ENCODE results near the gene RPS2.

DNA sequence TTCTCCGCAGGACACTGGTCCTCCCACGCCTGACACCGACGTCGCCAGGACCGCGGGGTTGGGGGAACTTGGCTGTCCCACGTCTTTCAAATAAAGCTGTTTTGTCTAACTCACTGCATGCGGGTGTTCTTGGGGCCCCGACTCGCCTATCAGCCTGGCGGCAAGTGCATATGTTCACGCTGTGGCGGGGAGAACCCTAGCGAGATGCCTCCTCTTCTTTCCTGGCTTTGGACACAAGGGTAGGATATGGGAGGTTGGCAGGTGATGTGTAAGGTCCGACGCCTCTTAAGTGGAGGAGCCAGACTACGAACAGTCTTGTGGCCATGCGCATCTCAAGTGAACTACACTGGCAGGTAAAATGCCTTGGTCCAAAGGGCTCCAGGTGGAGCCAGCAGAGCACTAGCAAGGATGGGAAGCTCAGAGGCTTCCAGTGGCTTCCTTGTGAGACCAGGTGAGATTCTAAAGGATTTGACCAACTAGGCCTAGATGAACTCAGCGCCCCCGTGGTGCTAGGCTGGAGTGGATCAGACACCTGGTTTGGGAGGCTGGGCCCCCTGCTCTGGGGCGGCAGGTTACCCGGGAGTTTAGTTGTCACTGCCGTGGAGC is 873 bp upstream of the RPS2 start:
- TF ChIP-seq, protein P1, sequence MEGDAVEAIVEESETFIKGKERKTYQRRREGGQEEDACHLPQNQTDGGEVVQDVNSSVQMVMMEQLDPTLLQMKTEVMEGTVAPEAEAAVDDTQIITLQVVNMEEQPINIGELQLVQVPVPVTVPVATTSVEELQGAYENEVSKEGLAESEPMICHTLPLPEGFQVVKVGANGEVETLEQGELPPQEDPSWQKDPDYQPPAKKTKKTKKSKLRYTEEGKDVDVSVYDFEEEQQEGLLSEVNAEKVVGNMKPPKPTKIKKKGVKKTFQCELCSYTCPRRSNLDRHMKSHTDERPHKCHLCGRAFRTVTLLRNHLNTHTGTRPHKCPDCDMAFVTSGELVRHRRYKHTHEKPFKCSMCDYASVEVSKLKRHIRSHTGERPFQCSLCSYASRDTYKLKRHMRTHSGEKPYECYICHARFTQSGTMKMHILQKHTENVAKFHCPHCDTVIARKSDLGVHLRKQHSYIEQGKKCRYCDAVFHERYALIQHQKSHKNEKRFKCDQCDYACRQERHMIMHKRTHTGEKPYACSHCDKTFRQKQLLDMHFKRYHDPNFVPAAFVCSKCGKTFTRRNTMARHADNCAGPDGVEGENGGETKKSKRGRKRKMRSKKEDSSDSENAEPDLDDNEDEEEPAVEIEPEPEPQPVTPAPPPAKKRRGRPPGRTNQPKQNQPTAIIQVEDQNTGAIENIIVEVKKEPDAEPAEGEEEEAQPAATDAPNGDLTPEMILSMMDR (IDR thresholded peaks at IDR 0.05; ENCODE audit: low read depth, low read length) = no peak
- TF ChIP-seq, protein P2, sequence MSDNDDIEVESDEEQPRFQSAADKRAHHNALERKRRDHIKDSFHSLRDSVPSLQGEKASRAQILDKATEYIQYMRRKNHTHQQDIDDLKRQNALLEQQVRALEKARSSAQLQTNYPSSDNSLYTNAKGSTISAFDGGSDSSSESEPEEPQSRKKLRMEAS (IDR thresholded peaks at IDR 0.05; ENCODE audit: low read depth, low read length) = no peak
- no peak for TF ChIP-seq POLR2A (IDR thresholded peaks at IDR 0.05; ENCODE audit: extremely low read depth, insufficient read length)
